Nephron (organoid): Measurements from ENCODE around the gene PRR4.

Experiments used
- H3K27ac Mint-ChIP-seq, 3 experiments: 2 replicates each; pipeline ENCODE4 v1.8.0; 2020; ENCODE audit warnings: mixed read lengths in 3 of 3, mild to moderate bottlenecking in 2 of 3, moderate library complexity in 1 of 3
- H3K27me3 Mint-ChIP-seq: 2 replicates; pipeline ENCODE4 v1.8.0; 2021; ENCODE audit warnings: low read depth, mild to moderate bottlenecking, moderate library complexity, mixed read lengths
- H3K36me3 Mint-ChIP-seq: 2 replicates; pipeline ENCODE4 v1.8.0; 2020; ENCODE audit warnings: low read depth, mixed read lengths
- H3K4me1 Mint-ChIP-seq: 2 replicates; pipeline ENCODE4 v1.8.0; 2020; ENCODE audit warnings: mixed read lengths
- H3K4me3 Mint-ChIP-seq, 3 experiments: 2 replicates each; pipeline ENCODE4 v1.8.0; 2020; ENCODE audit warnings: mild to moderate bottlenecking in 3 of 3, mixed read lengths in 3 of 3, moderate library complexity in 2 of 3
- H3K9me3 Mint-ChIP-seq: 2 replicates; pipeline ENCODE4 v1.8.0; 2020; ENCODE audit warnings: mixed read lengths
- CTCF ChIP-seq, 3 experiments: fragments of 200-600 bp; sonication (generic); IDR thresholded peaks; one replicate each; pipeline ENCODE4 v1.5.0; 2021; ENCODE audit warnings: antibody characterized with exemption in 3 of 3; ENCODE audit not compliant: unreplicated experiment in 3 of 3

The PRR4 gene

GRCh38 chr12:10824957-10825356 lies 24.3 kb downstream of the PRR4 start:
- Mint-ChIP-seq H3K36me3 (no peaks in the 10 kb centered on the region), H3K4me1 (no peaks in the 10 kb centered on the region), H3K27me3 (no peaks in the 10 kb centered on the region), H3K9me3 (no peaks in the 10 kb centered on the region), H3K4me3 (no peak overlapping the region), H3K27ac (no peak overlapping the region)
- no peak for TF ChIP-seq CTCF (IDR thresholded peaks at IDR 0.05; ENCODE audit: unreplicated experiment in 3 of 3)

GRCh38 chr12:10811883-10812536 lies 37.3 kb downstream of the PRR4 start:
- TF ChIP-seq CTCF (IDR thresholded peaks at IDR 0.05; ENCODE audit: unreplicated experiment in 3 of 3), result no peak
- no peak overlapping the region for H3K27ac Mint-ChIP-seq
- H3K9me3 Mint-ChIP-seq, result peaks cover 3% of the 10 kb centered on the region
- no peaks in the 10 kb centered on the region for H3K36me3 Mint-ChIP-seq
- no peak overlapping the region for H3K4me3 Mint-ChIP-seq
- H3K27me3 Mint-ChIP-seq, result no peaks in the 10 kb centered on the region
- H3K4me1 Mint-ChIP-seq, result no peaks in the 10 kb centered on the region

GRCh38 chr12:10810068-10810467 lies 39.2 kb downstream of the PRR4 start, which contains the start of gene TAS2R9:
TSS of gene TAS2R9 (minus strand) at chr12:10810168. CDS start at chr12:10810075, 93 bp downstream.
- no peak for TF ChIP-seq CTCF (IDR thresholded peaks at IDR 0.05; ENCODE audit: unreplicated experiment in 3 of 3)
- H3K36me3 Mint-ChIP-seq, result no peaks in the 10 kb centered on the region
- no peaks in the 10 kb centered on the region for H3K27me3 Mint-ChIP-seq
- H3K4me1 Mint-ChIP-seq, result no peaks in the 10 kb centered on the region
- no peak within 1 kb of the TSS for H3K4me3 Mint-ChIP-seq
- no peak within 1 kb of the TSS for H3K27ac Mint-ChIP-seq
- H3K9me3 Mint-ChIP-seq, result no peaks in the 10 kb centered on the region

GRCh38 chr12:10807186-10807585 lies 42.1 kb downstream of the PRR4 start, which contains the start of gene TAS2R8:
TSS of gene TAS2R8 (minus strand) at chr12:10807286. CDS start at chr12:10806980, 306 bp downstream.
- H3K27me3 Mint-ChIP-seq, result no peaks in the 10 kb centered on the region

GRCh38 chr12:10802587-10802986 lies 46.7 kb downstream of the PRR4 start, which contains the start of gene TAS2R7:
TSS of gene TAS2R7 (minus strand) at chr12:10802627. CDS start at chr12:10802570, 57 bp downstream.
- Mint-ChIP-seq H3K4me3 (no peak within 1 kb of the TSS), H3K9me3 (no peaks in the 10 kb centered on the region), H3K36me3 (no peaks in the 10 kb centered on the region), H3K27ac (no peak within 1 kb of the TSS), H3K4me1 (no peaks in the 10 kb centered on the region), H3K27me3 (no peaks in the 10 kb centered on the region)
- TF ChIP-seq CTCF (IDR thresholded peaks at IDR 0.05; ENCODE audit: unreplicated experiment in 3 of 3), result no peak

More at GRCh38 chr12:10807186-10807585, 42.1 kb downstream of the PRR4 start, which contains the start of gene TAS2R8:
- H3K27ac Mint-ChIP-seq, result no peak within 1 kb of the TSS
- H3K9me3 Mint-ChIP-seq, result no peaks in the 10 kb centered on the region
- H3K4me1 Mint-ChIP-seq, result no peaks in the 10 kb centered on the region
- TF ChIP-seq CTCF (IDR thresholded peaks at IDR 0.05; ENCODE audit: unreplicated experiment in 3 of 3), result no peak
- no peaks in the 10 kb centered on the region for H3K36me3 Mint-ChIP-seq
- no peak within 1 kb of the TSS for H3K4me3 Mint-ChIP-seq

- no peaks in the 10 kb centered on the region for H3K36me3 Mint-ChIP-seq
- no peak overlapping the region for H3K4me3 Mint-ChIP-seq
- no peaks in the 10 kb centered on the region for H3K27me3 Mint-ChIP-seq
- H3K27ac Mint-ChIP-seq, result no peak overlapping the region
- TF ChIP-seq CTCF (IDR thresholded peaks at IDR 0.05; ENCODE audit: unreplicated experiment in 3 of 3), result no peak
- H3K9me3 Mint-ChIP-seq, result no peaks in the 10 kb centered on the region
- H3K4me1 Mint-ChIP-seq, result no peaks in the 10 kb centered on the region
Measured at GRCh38 chr12:10801741-10802140, 47.5 kb downstream of the PRR4 start.
